HG03064 (cell line): Measurements from ENCODE around the gene ITGA5.

Source experiments
- ATAC-seq: cut with Tn5 transposase; IDR thresholded peaks from one replicate; pipeline ENCODE4 v1.9.1; 2021; ENCODE audit warnings: low read depth; ENCODE audit not compliant: unreplicated experiment

Gene ITGA5

GRCh38 chr12:54412786-54413185 is 6.3 kb downstream of the ITGA5 start:
- no peak for ATAC-seq

- no peak for ATAC-seq
Measured at GRCh38 chr12:54412348-54412747, 6.7 kb downstream of the ITGA5 start.

GRCh38 chr12:54411391-54412241 is 7.5 kb downstream of the ITGA5 start:
- no peak for ATAC-seq

GRCh38 chr12:54409267-54409666 is 9.8 kb downstream of the ITGA5 start:
- no peak for ATAC-seq

GRCh38 chr12:54407183-54407905 is 11.7 kb downstream of the ITGA5 start:
- ATAC-seq: no peak

GRCh38 chr12:54405573-54405972 is 13.5 kb downstream of the ITGA5 start:
- no peak for ATAC-seq

- ATAC-seq: no peak
Measured at GRCh38 chr12:54405106-54405505, 14.0 kb downstream of the ITGA5 start.

GRCh38 chr12:54404061-54405004 is 14.7 kb downstream of the ITGA5 start:
- no peak for ATAC-seq

GRCh38 chr12:54401119-54401518 is 17.9 kb downstream of the ITGA5 start:
- no peak for ATAC-seq

GRCh38 chr12:54398995-54399793 is 19.9 kb downstream of the ITGA5 start:
- no peak for ATAC-seq

- ATAC-seq: no peak
Measured at GRCh38 chr12:54398218-54398617, 20.8 kb downstream of the ITGA5 start.

- ATAC-seq: no peak
Measured at GRCh38 chr12:54397157-54397556, 21.9 kb downstream of the ITGA5 start.

GRCh38 chr12:54395545-54395944 is 23.5 kb downstream of the ITGA5 start:
- ATAC-seq: no peak

GRCh38 chr12:54394986-54395385 is 24.1 kb downstream of the ITGA5 start:
- ATAC-seq: no peak

- ATAC-seq: no peak
Measured at GRCh38 chr12:54394281-54394719, 24.8 kb downstream of the ITGA5 start.

GRCh38 chr12:54393743-54394142 is 25.3 kb downstream of the ITGA5 start:
- no peak for ATAC-seq

GRCh38 chr12:54393207-54393609 is 25.9 kb downstream of the ITGA5 start:
- no peak for ATAC-seq

- no peak for ATAC-seq
Measured at GRCh38 chr12:54392485-54393206, 26.4 kb downstream of the ITGA5 start.
